ENCODE measurements around the gene TMEM179. TPM values are rescaled to one million over a fixed set of nuclear protein-coding genes. Genes with fewer than 3 reads are reported as not detected.

TMEM179 gene
- total RNA-seq, 4 donors from 2014 or later, result not detected

DNA sequence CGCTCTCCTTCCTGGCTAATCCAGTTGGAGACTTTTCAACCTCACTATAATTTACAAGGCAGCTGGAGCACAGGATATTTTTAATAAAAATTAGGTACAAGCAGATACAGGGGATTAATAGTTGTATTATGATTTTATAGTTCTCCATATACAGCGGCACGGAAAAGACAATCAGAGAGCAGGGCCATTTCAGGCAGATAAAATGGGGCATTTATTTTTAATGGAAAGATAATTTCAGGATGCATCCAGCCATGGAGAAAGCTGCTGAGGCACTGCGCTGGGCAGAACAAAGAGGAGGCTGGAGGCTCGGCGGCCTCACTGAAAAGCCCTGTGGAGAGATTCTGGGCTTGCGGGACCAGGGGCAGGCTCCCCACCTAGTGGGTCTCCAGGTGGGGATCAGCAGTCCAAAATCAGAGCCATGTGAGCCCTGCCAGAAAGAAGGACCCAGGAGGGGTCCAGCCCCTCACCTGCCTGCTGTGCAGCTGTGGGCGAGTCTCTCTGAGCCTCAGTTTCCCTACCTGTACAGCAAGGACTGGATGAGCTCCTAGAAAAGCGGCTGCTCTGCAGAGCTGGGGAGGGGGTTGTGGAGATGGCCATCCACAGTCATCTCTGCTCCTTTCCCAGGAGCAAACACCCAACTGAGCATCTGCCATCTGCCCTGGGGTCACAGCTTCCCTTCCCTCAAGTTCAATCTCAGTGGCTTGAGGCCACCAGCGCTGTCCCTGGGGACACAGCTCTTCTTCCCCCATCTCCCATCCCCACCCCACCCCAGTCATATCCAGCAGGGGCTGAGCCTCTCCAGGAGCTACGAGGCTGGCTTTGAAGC is 48.9 kb downstream of the TMEM179 start:
- DNase-seq (ENCODE audit: low spot score) (no peak), ATAC-seq (ENCODE audit: low FRiP score) (no peak)
- TF ChIP-seq, protein P1, sequence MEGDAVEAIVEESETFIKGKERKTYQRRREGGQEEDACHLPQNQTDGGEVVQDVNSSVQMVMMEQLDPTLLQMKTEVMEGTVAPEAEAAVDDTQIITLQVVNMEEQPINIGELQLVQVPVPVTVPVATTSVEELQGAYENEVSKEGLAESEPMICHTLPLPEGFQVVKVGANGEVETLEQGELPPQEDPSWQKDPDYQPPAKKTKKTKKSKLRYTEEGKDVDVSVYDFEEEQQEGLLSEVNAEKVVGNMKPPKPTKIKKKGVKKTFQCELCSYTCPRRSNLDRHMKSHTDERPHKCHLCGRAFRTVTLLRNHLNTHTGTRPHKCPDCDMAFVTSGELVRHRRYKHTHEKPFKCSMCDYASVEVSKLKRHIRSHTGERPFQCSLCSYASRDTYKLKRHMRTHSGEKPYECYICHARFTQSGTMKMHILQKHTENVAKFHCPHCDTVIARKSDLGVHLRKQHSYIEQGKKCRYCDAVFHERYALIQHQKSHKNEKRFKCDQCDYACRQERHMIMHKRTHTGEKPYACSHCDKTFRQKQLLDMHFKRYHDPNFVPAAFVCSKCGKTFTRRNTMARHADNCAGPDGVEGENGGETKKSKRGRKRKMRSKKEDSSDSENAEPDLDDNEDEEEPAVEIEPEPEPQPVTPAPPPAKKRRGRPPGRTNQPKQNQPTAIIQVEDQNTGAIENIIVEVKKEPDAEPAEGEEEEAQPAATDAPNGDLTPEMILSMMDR (IDR thresholded peaks at IDR 0.05), result no peak

DNA sequence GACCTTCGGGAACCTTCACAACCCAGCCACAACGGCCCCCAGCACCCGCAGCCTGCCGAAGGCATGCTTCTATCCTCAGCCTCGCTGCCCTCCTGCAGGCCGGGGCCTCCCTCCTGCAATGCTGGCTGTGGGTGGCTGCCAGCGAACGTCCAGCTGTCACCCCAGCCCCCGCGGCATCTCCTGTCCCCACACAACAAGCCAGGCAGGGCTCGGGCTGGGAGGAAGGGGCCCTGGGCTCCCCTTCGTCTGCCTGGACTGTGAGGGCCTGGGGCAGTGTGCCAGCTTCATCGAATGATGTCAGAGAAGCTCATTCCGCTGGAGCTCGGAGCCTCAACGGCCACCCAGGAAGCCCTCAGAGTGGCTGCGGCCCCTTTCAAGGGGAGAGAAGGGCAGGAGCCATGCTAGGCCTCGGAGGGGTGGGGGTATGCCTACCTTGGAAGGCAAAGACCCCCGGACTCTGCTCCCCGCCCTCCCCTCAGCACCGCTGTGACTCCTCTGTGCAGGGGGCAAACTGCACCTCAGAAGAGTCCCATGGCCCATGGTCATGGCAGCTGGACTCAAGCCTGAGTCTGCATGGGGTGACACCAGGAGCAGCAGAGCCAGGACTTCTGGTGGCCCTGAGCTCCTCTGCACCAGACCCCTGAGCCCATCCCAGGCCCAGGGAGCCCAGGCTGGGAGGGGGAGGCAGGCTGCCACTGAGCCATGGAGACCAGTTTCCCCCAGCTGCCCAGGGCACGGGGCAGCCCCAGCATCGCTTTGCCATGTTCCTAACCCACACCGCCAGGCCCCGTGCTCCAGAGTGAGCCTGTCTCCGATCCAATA is 49.8 kb downstream of the TMEM179 start:
- ATAC-seq (ENCODE audit: low FRiP score) (no peak), DNase-seq (ENCODE audit: low spot score) (no peak)
- TF ChIP-seq, protein P1 (IDR thresholded peaks at IDR 0.05), result no peak

DNA sequence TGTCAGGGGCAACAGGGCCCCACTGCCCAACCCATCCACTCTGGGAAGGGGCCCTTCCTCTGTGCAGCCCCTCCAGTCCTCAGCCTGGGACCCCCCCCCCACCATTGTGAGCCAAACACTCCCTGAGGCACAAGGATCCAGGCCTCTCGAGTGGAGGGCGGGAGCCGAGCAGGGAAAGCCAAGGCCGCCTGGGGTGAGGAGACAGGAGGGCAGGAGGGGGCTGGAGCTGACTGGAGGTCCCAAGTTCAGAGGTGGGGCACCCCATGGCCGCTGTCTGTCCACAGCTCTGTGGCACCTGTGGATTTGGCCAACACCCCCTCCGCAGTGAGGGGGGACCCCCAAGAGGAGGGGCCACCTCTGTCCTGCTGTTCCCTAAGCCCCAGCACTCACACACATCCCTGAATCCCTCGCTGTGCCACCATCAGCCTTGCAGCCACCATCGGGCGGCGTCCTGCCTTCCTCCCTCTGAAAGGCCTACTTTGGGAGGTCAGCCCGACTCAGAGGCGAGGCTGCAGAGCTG is 50.4 kb downstream of the TMEM179 start:
- DNase-seq (ENCODE audit: low spot score) (no peak), ATAC-seq (ENCODE audit: low FRiP score) (no peak)
- TF ChIP-seq, protein P1 (IDR thresholded peaks at IDR 0.05), result no peak

DNA sequence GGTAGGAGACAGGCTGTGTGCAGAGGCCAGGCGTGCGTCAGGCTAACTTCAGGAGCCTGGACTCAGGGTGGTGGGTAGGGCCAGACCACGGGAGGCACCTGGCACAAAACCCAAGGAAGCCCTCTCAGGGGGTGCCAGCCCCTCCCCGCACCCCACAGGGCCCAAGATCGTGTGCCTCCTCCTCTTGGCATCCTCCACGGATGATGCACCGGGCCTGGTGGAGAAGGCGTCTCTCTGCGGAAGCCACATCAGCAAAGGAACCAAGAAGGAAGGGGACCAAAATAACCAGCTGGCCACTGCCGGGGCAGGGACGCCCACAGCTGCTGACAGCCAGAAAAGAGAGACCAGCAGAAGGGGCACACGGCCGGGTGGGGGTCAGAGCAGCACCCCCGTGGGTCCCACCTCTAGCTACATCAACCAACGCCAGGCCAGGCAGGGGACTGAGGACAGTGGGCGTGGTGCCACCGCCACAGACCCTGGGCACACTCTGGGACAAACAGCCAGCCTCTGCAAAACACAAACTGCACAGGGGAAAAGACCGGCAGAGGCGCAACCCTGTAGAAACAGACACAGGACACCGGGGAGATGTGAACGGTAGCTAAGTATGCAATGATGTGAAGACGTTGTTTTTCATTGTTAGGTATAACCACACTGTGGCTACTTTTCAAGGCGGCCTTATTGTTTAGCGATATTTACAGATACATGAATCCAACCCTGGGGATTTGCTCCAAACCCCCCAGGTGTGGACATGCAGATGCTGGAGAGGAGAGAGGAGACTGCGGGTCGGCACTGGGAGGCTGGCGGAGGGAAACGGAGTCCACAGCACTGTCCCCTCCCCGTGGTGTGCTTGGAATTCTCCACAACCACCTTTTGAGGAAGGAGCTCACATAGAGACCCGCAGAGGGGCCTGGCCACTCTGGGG is 51.1 kb downstream of the TMEM179 start:
- ATAC-seq (ENCODE audit: low FRiP score) (no peak), DNase-seq (ENCODE audit: low spot score) (no peak)
- TF ChIP-seq, protein P1 (IDR thresholded peaks at IDR 0.05), result no peak

DNA sequence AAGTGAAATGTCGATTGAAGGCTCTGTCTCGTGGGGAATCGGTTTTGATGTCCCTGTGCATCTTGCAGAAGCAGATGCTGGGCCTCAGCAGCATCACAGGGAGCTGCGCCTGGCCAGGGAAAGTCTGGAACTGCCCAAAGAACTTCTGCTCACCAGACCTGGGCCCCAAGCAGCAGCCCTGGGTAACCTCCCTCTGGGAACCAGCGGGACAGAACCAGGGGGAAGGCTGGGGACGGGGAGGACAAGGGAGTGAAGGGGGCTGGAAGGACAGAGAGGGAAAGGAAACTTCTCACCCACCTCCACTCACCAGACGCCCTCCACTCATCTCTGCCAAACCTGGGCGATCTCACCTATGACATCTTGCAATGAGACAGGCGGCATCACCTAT is 51.8 kb downstream of the TMEM179 start:
- ATAC-seq (ENCODE audit: low FRiP score) (no peak), DNase-seq (ENCODE audit: low spot score) (no peak)
- TF ChIP-seq, protein P1 (IDR thresholded peaks at IDR 0.05), result no peak
